Cardiac muscle cell (in vitro differentiated cells and primary cell): ENCODE data around the gene PDS5B. TPM values are rescaled to one million over a fixed set of nuclear protein-coding genes. Genes with fewer than 3 reads are reported as not detected.

ENCODE experiments used
- DNase-seq, 2 donors: peaks; one replicate each; pipeline versions ENCODE4 v3.0.0 to v3.0.0-alpha.2; 2010 to 2017; ENCODE audit warnings: low read depth in 1 of 2, low spot score in 1 of 2
- H3K27ac ChIP-seq: fragments of 200-600 bp; sonication (generic); 2 replicates; pipeline ENCODE4 v1.5.1; 2016
- H3K27me3 ChIP-seq: fragments of 200-600 bp; sonication (generic); 2 replicates; pipeline ENCODE4 v1.6.0; 2016; ENCODE audit warnings: control low read depth
- H3K36me3 ChIP-seq: fragments of 200-600 bp; sonication (generic); 2 replicates; pipeline ENCODE4 v1.5.1; 2016; ENCODE audit warnings: control low read depth
- H3K4me1 ChIP-seq: fragments of 200-600 bp; sonication (generic); 2 replicates; pipeline ENCODE4 v1.8.1; 2017; ENCODE audit warnings: low read depth, mild to moderate bottlenecking, mixed run types
- H3K4me3 ChIP-seq: fragments of 200-600 bp; sonication (generic); 2 replicates; pipeline ENCODE4 v1.5.1; 2016; ENCODE audit warnings: mild to moderate bottlenecking
- H3K9me3 ChIP-seq: fragments of 200-600 bp; sonication (generic); 2 replicates; pipeline ENCODE4 v1.5.1; 2017; ENCODE audit warnings: low read depth, mild to moderate bottlenecking, control low read depth
- CTCF ChIP-seq: IDR thresholded peaks from 2 replicates; pipeline ENCODE4 v1.5.1; 2012; ENCODE audit warnings: low read depth, mild to moderate bottlenecking, low read length
- polyA plus RNA-seq: library from polyadenylated mRNA; unstranded; fragments of >200 nt; fragmentation: Nextera tagmentation; extraction: Ambion mirVana; gene quantifications from 2 replicates; pipeline ENCODE4 v1.2.1, GENCODE V29; 2016
- total RNA-seq: library from RNA; depleted of rRNA; stranded (reverse); fragments of >200 nt; gene quantifications from 2 replicates; pipeline ENCODE4 v1.2.3, GENCODE V29; 2016

Gene PDS5B
- total and polyA plus RNA-seq, 2 experiments from 2014 or later, result 18.4 to 26.2 TPM

GRCh38 chr13:32802159-32802558 lies 215.9 kb downstream of the PDS5B start:
- Histone ChIP-seq H3K27ac (no peak overlapping the region), H3K4me3 (no peak overlapping the region), H3K36me3 (no peaks in the 10 kb centered on the region), H3K9me3 (no peaks in the 10 kb centered on the region), H3K27me3 (no peaks in the 10 kb centered on the region), H3K4me1 (no peaks in the 10 kb centered on the region)
- no peak for TF ChIP-seq CTCF
- DNase-seq, result no peak

GRCh38 chr13:32804673-32805230 lies 218.5 kb downstream of the PDS5B start:
- no peaks in the 10 kb centered on the region for H3K9me3 ChIP-seq
- TF ChIP-seq CTCF, result no peak

GRCh38 chr13:32811297-32811800 lies 225.1 kb downstream of the PDS5B start:
- no peaks in the 10 kb centered on the region for H3K27me3 ChIP-seq
- no peak for DNase-seq

More at GRCh38 chr13:32804673-32805230, 218.5 kb downstream of the PDS5B start:
- Histone ChIP-seq H3K4me3 (no peak overlapping the region), H3K27ac (no peak overlapping the region), H3K4me1 (no peaks in the 10 kb centered on the region), H3K36me3 (no peaks in the 10 kb centered on the region), H3K27me3 (no peaks in the 10 kb centered on the region)
- DNase-seq, result peak in 1 of 2 donors; percentile 25

GRCh38 chr13:32821149-32821688 lies 235.0 kb downstream of the PDS5B start:
- H3K4me3 ChIP-seq, result no peak overlapping the region
- no peaks in the 10 kb centered on the region for H3K9me3 ChIP-seq
- no peak overlapping the region for H3K27ac ChIP-seq
- no peaks in the 10 kb centered on the region for H3K27me3 ChIP-seq
- H3K36me3 ChIP-seq, result no peaks in the 10 kb centered on the region
- H3K4me1 ChIP-seq, result no peaks in the 10 kb centered on the region
- no peak for TF ChIP-seq CTCF
- DNase-seq, result no peak

More at GRCh38 chr13:32811297-32811800, 225.1 kb downstream of the PDS5B start:
- no peaks in the 10 kb centered on the region for H3K4me1 ChIP-seq
- H3K9me3 ChIP-seq, result no peaks in the 10 kb centered on the region
- H3K4me3 ChIP-seq, result no peak overlapping the region
- H3K27ac ChIP-seq, result no peak overlapping the region
- no peak for TF ChIP-seq CTCF
- H3K36me3 ChIP-seq, result no peaks in the 10 kb centered on the region

GRCh38 chr13:32822771-32823170 lies 236.5 kb downstream of the PDS5B start:
- Histone ChIP-seq H3K27ac (no peak overlapping the region), H3K36me3 (no peaks in the 10 kb centered on the region), H3K27me3 (no peaks in the 10 kb centered on the region), H3K9me3 (no peaks in the 10 kb centered on the region), H3K4me1 (no peaks in the 10 kb centered on the region), H3K4me3 (no peak overlapping the region)
- no peak for DNase-seq
- TF ChIP-seq CTCF, result no peak
